GM18505 (cell line): ENCODE results near the gene C2CD3.

Source experiments
- ATAC-seq: cut with Tn5 transposase; IDR thresholded peaks from one replicate; pipeline ENCODE4 v1.9.1; 2021; ENCODE audit not compliant: unreplicated experiment
- POLR2A ChIP-seq: IDR thresholded peaks from 4 replicates; pipeline ENCODE4 v1.6.1; 2011; ENCODE audit warnings: borderline replicate concordance; ENCODE audit not compliant: insufficient read depth, insufficient read length; ENCODE audit errors: extremely low read depth

C2CD3 gene

DNA sequence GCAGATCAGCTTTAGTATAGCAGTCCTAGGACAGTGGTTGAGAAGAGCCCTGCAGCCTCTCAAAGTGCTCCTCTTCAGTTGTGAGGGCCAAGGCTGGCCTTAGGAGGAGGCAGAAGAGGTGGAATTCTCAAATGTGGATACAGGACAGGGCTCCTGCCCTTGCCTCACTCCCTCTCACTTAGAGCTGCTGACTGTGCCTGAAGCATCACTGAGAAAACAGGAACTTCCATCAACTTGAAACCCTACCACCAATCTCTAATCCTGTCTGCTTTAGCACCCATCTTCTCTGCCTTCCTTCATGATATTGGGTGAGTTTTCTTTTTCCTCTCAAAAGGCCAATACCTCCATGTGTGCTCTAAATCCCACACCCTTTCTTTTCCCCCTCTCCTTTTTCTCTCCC lies 147.5 kb downstream of the C2CD3 start:
- ATAC-seq, result no peak
- no peak for TF ChIP-seq POLR2A

DNA sequence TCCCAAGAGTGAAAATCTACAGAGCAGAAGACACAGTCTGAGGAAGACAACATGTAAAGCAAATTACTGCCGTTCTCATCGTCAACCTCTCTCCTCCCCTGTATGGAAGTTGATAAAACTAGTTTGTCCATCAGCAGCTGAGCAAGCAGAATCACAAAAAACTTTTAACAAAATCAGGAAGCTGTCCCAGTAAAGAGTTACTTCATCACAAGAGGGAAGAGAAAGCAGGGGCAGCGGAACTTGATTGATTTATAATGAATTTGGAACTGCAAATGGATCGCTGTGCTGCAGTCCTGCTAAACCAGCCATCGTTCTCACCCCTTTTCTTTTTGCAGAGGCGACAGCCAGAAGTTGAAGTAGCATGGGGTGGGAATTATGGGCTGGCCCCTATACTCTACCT lies 148.3 kb downstream of the C2CD3 start:
- no peak for ATAC-seq
- TF ChIP-seq POLR2A, result no peak

DNA sequence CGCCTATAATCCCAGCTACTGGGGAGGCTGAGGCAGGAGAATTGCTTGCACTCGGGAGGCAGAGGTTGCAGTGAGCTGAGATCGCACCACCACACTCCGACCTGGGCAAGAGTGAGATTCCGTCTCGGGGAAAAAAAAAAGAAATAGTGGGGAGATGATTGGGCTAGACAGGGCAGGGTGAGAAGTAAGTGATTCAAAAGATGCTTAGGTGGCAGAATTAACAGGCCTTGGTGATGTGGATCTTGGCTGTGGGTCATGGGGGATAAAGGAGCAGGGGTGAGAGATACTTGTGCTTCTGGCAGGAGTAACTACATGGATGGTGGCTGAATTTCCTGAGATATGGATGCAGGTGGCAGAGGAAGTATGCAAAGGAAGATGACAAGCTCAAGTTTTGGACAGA lies 148.8 kb downstream of the C2CD3 start:
- ATAC-seq, result no peak
- no peak for TF ChIP-seq POLR2A

DNA sequence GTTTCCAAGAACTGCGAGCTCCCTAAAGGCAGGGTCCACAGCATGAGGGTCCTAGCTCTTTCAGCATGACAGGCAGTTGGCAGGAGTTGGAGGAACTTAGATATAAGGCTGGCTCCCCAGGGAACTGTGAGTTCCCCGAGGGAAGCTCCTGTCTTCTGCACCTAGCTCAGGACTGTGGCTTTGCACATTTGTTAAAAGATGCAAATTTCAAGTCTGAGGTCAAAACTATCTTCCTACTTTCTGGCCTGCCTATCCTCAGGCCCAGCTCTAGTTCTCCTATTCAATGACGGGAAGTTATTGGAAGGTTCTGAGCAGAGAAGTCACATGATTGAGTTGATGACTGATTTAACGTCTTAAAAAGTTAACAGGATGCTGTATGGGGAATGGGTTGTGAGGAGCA lies 150.3 kb downstream of the C2CD3 start:
- no peak for TF ChIP-seq POLR2A
- ATAC-seq, result no peak

DNA sequence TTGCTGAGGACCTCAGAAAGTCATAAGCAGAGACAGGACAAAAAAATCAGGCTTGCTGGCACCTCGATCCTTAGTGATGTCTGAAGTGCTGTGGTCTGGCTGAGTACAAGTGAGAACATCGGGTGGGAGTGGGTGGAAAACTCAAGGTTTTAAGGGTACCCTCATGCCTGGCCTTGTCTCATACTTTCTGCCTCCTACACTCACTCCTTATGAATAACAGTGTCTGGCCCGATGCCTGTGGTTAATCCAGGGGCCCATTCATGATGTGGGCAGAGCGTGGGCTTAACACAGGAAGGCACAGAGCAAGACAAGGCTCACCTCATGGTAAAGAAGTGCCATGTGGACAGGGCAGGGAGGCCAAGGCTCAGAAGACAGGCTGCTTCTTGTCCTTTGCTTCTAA lies 150.9 kb downstream of the C2CD3 start:
- no peak for ATAC-seq
- TF ChIP-seq POLR2A, result no peak

DNA sequence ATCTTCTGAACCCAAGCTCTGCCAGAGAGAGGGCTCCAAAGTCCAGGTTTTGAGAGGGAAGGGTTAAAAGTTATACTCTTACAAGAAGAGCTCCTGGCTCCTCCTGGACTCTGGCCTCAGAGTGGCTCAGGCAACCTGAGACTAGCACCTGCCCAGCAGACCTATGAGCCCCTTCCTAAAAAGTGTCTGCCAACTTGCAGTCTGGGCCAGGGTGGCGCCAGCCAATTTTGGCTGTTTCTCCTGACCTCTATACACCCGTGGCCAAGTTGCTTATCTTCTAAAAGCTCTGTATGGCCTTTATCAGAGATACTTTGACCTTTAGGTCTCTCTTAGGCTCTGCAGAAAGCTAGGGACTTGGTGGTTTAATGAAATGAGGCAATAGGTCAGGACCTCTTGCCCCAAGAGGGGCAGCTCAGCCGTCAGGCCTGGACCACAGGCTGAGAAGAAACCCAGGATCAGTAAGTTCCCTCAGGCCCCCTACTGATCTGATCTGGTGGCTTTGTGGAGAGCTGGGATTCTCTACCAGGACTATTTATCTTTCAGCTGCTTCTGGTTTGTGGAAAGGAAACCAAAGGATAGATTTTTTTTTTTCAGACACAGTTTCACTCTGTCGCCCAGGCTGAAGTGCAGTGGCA lies 151.6 kb downstream of the C2CD3 start:
- no peak for TF ChIP-seq POLR2A
- ATAC-seq, result no peak

DNA sequence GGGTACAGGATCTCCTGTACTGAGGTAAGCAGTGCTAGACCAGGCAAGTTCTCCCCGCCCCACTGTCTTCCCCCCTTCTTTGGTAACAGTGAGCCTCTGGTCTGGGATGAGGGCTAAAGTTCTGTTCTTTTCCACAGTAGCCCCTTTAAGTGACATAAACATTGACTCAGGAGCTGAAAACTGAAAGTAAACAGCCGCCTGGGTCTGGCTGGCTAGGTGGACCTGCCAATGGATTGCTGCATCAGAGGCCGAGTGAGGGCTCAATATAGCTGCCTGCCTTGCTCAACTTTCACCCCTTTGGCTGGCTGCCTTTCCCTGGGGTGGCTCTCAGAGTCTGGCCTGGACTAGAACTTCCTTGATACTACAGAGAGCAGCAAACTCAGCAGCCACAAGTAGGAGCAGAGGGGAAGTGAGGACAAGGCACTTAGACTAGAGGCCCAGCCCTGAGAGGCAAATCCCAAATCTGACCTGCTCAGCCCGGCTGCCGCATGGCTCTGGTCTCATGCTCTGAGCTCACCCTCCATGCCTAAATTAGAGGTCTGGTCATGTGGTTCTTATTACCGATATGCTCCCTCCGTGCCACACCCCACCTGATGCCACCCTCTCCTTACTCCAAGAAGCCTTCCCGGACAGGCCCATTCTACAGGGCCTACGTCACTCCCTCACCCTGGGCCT lies 152.3 kb downstream of the C2CD3 start:
- ATAC-seq, result no peak
- TF ChIP-seq POLR2A, result no peak

DNA sequence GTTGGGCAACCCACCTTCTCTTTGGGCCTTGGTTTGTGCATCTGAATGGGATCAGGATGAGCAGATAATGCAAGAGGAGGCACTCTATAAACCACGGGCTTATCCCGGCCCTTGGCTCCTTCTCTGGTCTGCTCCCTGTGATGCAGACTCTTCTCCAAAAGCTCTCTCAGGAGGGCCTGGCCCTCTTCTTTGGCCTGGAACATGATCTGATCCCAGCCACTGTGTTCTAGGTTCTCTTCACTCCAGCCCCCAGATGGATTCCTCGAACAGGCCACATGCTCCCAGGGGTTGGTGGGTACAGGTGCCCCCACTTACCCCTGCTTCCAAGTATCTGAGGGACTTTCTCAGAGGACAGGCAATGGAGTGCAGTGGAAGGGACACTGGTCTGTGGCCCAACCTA lies 153.2 kb downstream of the C2CD3 start:
- no peak for TF ChIP-seq POLR2A
- ATAC-seq, result no peak

DNA sequence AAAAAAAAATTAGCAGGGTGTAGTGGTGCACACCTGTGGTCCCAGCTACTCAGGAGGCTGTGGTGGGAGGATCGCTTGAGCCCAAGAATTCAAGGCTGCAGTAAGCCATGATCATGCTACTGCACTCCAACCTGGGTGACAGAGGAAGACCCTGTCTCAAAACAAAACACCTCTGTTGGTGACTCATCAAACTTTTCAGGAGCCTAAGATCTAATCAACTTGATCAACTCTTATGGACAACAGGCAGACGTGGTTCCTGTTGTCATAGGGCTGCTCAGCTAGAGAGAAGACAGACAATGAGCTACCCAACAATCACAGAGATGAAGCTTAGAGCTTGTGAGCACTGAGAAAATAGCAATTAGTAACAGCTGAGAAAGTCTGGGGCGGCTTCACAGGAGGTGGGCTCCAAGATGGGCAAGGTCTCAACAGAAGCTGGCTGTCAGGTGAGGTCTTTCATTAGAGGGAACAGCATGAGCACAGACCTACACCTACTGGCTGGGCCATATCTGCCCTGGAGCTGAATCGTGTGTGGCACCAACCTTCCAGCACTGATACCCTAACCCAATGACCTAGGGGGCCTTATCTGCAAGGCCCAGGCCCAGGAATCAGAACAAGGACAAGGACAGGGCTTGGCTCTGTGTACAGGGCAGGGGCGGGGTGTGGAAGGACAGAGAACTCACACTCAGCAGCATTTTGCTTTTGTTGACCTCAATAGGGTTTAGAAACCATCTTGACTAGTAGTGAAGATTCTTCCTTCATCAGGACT lies 154.7 kb downstream of the C2CD3 start:
- ATAC-seq, result no peak
- TF ChIP-seq POLR2A, result no peak

DNA sequence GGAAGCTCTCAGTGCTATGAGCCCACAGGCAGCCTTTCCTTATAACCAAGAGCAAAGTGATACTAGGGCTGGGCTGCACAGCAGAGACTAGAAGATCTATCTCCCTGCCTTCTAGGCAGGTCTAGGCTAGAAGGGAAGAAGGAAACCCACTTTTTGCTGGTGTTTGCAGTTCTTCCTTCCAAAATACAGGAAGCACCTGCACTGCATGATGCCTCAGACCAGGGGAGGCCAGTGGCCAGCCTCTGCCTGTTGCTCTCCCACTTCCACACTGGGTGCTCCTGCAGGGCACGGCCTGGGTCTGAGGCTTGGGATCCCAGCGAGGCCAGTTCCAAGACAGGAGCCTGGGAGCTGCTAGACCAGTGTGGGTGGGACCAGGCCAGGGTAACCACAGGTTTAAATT lies 155.9 kb downstream of the C2CD3 start:
- ATAC-seq, result no peak
- no peak for TF ChIP-seq POLR2A

DNA sequence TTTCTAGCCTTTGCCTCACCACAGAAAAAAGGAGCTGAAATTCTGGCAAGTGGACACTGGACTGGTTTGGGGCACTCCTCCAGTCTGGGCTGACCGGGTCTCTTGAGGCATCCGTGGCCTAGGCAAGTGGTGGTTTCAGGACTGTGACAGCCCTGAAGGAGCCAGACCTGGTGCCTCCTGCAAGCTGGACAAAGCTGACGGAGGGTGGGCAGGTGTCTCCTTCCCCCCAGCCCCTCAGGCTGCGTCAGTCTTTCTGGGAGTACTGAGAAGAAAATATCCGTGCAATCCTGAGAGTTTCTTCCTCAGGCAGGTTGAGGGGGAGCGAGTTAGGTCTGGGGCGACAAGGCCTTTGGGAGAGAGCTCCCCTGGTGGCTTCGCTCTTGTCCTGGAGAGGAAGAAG lies 157.7 kb downstream of the C2CD3 start:
- no peak for TF ChIP-seq POLR2A
- ATAC-seq, result no peak

DNA sequence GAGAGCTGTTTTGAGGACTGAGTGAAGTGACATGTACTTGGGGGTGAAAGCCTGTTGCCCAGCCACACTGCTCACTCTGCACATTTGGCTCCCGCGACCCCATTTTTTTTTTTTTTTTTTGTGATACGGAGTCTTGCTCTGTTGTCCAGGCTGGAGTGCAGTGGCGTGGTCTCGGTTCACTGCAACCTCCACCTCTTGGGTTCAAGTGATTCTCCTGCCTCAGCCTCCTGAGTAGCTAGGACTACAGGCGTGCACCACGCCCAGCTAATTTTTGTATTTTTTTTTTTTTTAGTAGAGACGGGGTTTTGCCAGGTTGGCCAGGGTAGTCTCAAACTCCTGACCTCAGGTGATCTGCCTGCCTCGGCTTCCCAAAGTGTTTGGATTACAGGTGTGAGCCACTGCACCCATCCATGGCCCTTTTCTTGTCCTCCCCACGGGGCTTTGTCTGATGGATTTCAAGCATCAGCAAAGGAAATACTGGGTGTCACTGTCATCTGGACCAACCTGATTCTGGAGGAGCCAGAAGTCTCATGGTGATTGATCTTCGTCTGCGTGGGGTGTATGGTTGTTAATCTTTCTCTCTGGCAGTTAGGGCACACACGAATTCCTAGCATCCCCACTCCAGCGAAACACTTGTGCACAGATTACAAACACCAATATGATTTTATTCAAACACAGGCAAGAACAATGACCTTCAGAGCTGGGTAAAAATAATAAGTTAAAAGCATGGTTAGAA lies 158.6 kb downstream of the C2CD3 start:
- no peak for ATAC-seq
- TF ChIP-seq POLR2A, result no peak

DNA sequence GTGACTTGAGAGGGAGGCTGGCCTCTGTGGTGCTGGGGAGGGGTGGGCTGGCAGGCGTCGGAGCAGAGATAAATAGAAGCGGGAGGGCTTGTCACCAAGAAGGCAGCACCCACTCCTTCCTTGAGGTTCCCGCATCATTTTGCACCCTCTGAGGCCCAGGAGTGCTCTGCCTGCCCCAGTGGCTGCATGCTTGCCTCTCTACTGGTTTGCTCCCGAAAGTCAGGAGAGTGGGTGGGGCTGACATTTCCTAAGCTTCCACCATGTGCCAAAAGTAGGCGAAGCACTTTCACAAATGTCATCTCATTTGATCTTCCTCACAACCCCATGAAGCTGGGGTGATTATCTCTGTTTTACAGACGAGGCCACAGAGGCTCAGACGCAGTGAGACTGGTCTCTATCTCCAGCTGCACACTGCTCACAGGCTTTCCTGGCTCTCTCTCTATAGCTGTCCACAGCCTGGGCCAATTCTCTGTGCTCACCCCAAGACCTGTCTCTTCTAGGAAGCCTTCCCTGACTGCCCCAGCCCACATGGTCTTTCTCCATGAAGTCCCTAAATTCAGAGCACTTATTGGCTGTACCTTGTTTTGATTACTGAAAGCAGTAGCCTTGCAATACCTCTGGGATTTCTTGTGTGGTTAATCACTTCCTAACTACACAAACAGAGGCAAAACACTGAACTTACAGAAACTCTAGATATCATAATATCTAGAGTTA lies 159.3 kb downstream of the C2CD3 start:
- ATAC-seq, result no peak
- no peak for TF ChIP-seq POLR2A

DNA sequence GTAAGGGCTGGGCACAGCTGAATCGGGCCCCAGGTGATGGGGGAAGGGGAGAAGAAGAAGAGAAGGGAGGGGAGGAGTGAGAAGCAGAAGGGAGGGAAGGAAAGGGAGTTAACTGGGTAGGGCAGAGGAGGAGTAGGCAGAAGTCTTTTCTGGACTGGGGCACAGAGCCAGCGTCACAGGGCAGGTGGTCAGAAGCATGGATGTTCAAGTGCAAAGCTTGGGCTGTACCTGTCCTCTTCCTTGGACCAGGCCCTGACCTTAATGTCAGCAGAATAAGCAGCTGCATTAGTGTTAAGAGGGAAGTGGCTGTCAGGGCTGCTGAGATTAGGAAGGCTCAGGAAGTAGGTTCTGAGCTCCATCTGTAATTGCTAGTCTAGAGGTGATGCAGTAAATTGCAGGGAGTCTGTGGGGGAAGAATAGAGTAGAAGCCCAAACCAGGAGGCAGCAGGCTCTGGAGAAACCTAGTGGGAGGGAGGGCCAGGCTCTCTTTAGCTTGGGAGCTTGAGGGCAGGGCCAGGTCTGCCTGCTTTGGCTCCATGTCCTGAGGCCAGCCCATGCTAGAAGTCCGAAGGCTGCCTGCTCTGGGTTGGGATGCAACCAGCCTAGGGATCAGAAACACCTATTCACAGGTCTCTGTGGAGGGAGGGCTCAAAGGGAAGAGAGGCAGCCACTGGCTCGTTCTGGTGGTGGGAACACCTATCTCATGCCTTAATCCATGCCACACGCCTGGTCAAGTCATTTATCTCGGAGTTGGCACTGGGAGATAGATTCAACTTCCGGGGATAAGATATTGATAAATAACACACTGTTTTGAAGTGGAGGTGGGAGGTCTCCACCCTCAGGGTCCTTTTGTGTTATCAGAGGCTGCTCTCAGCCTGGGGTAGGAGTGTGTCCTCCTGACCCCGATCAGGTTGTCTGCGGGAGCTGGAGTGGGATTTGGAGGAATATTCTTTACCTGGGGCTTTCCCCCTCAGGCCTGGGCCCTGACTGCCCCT lies 160.2 kb downstream of the C2CD3 start:
- ATAC-seq, result no peak
- TF ChIP-seq POLR2A, result no peak
